Osteocyte (in vitro differentiated cells): ENCODE results near the gene MGA. TPM values are rescaled to one million over a fixed set of nuclear protein-coding genes. Genes with fewer than 3 reads are reported as not detected.

ENCODE experiments used
- DNase-seq: peaks from one replicate; pipeline ENCODE4 v3.0.0; 2021; ENCODE audit warnings: mixed read lengths; ENCODE audit not compliant: unreplicated experiment; ENCODE audit errors: extremely low spot score
- H3K27ac Mint-ChIP-seq: one replicate; pipeline ENCODE4 v1.8.0; 2021; ENCODE audit warnings: mild to moderate bottlenecking, mixed read lengths; ENCODE audit not compliant: unreplicated experiment
- H3K27me3 Mint-ChIP-seq: one replicate; pipeline ENCODE4 v1.8.0; 2021; ENCODE audit warnings: mixed read lengths; ENCODE audit not compliant: unreplicated experiment
- H3K36me3 Mint-ChIP-seq: one replicate; pipeline ENCODE4 v1.8.0; 2021; ENCODE audit warnings: mixed read lengths; ENCODE audit not compliant: unreplicated experiment
- H3K4me1 Mint-ChIP-seq: one replicate; pipeline ENCODE4 v1.8.0; 2021; ENCODE audit warnings: mixed read lengths; ENCODE audit not compliant: unreplicated experiment
- H3K4me3 Mint-ChIP-seq: one replicate; pipeline ENCODE4 v1.8.0; 2021; ENCODE audit warnings: mild to moderate bottlenecking, moderate library complexity, mixed read lengths; ENCODE audit not compliant: unreplicated experiment
- H3K9me3 Mint-ChIP-seq: one replicate; pipeline ENCODE4 v1.8.0; 2021; ENCODE audit warnings: mixed read lengths; ENCODE audit not compliant: unreplicated experiment
- CTCF ChIP-seq: fragments of 200-600 bp; sonication (generic); IDR thresholded peaks from 2 replicates; pipeline ENCODE4 v1.5.0; 2021; ENCODE audit warnings: antibody characterized with exemption, mild to moderate bottlenecking, moderate library complexity
- total RNA-seq: library from RNA; stranded (reverse); gene quantifications from 2 replicates; pipeline ENCODE4 v1.2.1, GENCODE V29; 2021

Gene MGA
- total RNA-seq, 1 donor from 2014 or later = 47.2 TPM

GRCh38 chr15:41633609-41634008 lies 26.6 kb upstream of the MGA start:
- Mint-ChIP-seq H3K9me3 (no peaks in the 10 kb centered on the region), H3K4me3 (no peak overlapping the region), H3K4me1 (peaks cover 2% of the 10 kb centered on the region), H3K36me3 (no peaks in the 10 kb centered on the region), H3K27ac (no peak overlapping the region), H3K27me3 (no peaks in the 10 kb centered on the region)
- no peak for TF ChIP-seq CTCF
- DNase-seq = no peak

GRCh38 chr15:41634072-41634626 lies 26.1 kb upstream of the MGA start:
- no peaks in the 10 kb centered on the region for H3K9me3 Mint-ChIP-seq
- peaks cover 2% of the 10 kb centered on the region for H3K4me1 Mint-ChIP-seq
- no peaks in the 10 kb centered on the region for H3K36me3 Mint-ChIP-seq
- no peak overlapping the region for H3K4me3 Mint-ChIP-seq
- no peak overlapping the region for H3K27ac Mint-ChIP-seq
- no peaks in the 10 kb centered on the region for H3K27me3 Mint-ChIP-seq
- TF ChIP-seq CTCF = no peak
- no peak for DNase-seq

- Mint-ChIP-seq H3K27me3 (no peaks in the 10 kb centered on the region), H3K9me3 (no peaks in the 10 kb centered on the region), H3K4me3 (no peak overlapping the region), H3K36me3 (peaks cover 3% of the 10 kb centered on the region), H3K4me1 (no peaks in the 10 kb centered on the region), H3K27ac (no peak overlapping the region)
- DNase-seq = no peak
- TF ChIP-seq CTCF = no peak
These were observed 23.1 kb upstream of the MGA start for GRCh38 chr15:41637086-41637485.

- Mint-ChIP-seq H3K27ac (no peak overlapping the region), H3K4me3 (no peak overlapping the region), H3K27me3 (no peaks in the 10 kb centered on the region), H3K9me3 (no peaks in the 10 kb centered on the region), H3K4me1 (no peaks in the 10 kb centered on the region), H3K36me3 (peaks cover 6% of the 10 kb centered on the region)
- TF ChIP-seq CTCF = no peak
- DNase-seq = no peak
These were observed 19.2 kb upstream of the MGA start for GRCh38 chr15:41640985-41641384.

GRCh38 chr15:41647262-41647661 lies 12.9 kb upstream of the MGA start:
- no peak for DNase-seq
- TF ChIP-seq CTCF = no peak
- Mint-ChIP-seq H3K27me3 (no peaks in the 10 kb centered on the region), H3K4me1 (no peaks in the 10 kb centered on the region), H3K36me3 (peaks cover 3% of the 10 kb centered on the region), H3K27ac (no peak overlapping the region), H3K4me3 (no peak overlapping the region), H3K9me3 (peaks cover 9% of the 10 kb centered on the region)
